Osteoblast (primary cell): ENCODE measurements around the gene NOL9. TPM values are rescaled to one million over a fixed set of nuclear protein-coding genes. Genes with fewer than 3 reads are reported as not detected.

Source experiments
- DNase-seq: peaks from one replicate; pipeline ENCODE4 v3.0.0; 2011; ENCODE audit warnings: low spot score, mixed read lengths; ENCODE audit not compliant: insufficient read length; ENCODE audit errors: missing footprints
- H2AFZ ChIP-seq: 2 replicates; pipeline ENCODE4 v1.6.0; 2011; ENCODE audit warnings: mild to moderate bottlenecking, low read length
- H3K27ac ChIP-seq: 2 replicates; pipeline ENCODE4 v1.5.1; 2011; ENCODE audit warnings: mild to moderate bottlenecking, low read depth, low read length, moderate library complexity
- H3K27me3 ChIP-seq: 2 replicates; pipeline ENCODE4 v1.6.0; 2012; ENCODE audit warnings: mild to moderate bottlenecking, control low read depth, inconsistent platforms, low read length, moderate library complexity; ENCODE audit not compliant: insufficient read depth
- H3K36me3 ChIP-seq: 2 replicates; pipeline ENCODE4 v1.5.1; 2011; ENCODE audit warnings: mild to moderate bottlenecking, low read length, control low read depth, moderate library complexity; ENCODE audit not compliant: insufficient read depth
- H3K4me1 ChIP-seq: 2 replicates; pipeline ENCODE4 v1.5.1; 2011; ENCODE audit warnings: mild to moderate bottlenecking, low read length, control low read depth, moderate library complexity; ENCODE audit not compliant: insufficient read depth
- H3K4me2 ChIP-seq: 2 replicates; pipeline ENCODE4 v1.6.0; 2011; ENCODE audit warnings: mild to moderate bottlenecking, low read length; ENCODE audit not compliant: insufficient read depth
- H3K4me3 ChIP-seq: fragments of 200-600 bp; sonication (generic); 3 replicates; pipeline ENCODE4 v1.5.1; 2012; ENCODE audit warnings: mild to moderate bottlenecking, low read length, inconsistent platforms; ENCODE audit not compliant: insufficient read depth
- H3K79me2 ChIP-seq: 2 replicates; pipeline ENCODE4 v1.6.0; 2012; ENCODE audit warnings: mild to moderate bottlenecking, low read length, control low read depth, inconsistent platforms; ENCODE audit not compliant: insufficient read depth
- H3K9me3 ChIP-seq: 2 replicates; pipeline ENCODE4 v1.5.1; 2011; ENCODE audit warnings: low read depth, low read length, control low read depth
- H4K20me1 ChIP-seq: 2 replicates; pipeline ENCODE4 v1.6.0; 2012; ENCODE audit warnings: mild to moderate bottlenecking, low read length, control low read depth; ENCODE audit not compliant: insufficient read depth
- total RNA-seq: library from RNA; depleted of rRNA; stranded (reverse); fragments of >200 nt; gene quantifications from 2 replicates; pipeline ENCODE4 v1.2.3, GENCODE V29; 2012
- TF ChIP-seq, protein P1 (sequence below): IDR thresholded peaks from 2 replicates; pipeline ENCODE4 v1.5.1; 2011; ENCODE audit warnings: mild to moderate bottlenecking, low read depth, low read length, moderate library complexity; ENCODE audit errors: extremely low read depth

NOL9 gene
- total RNA-seq, 1 donor, result 31.1 TPM

DNA sequence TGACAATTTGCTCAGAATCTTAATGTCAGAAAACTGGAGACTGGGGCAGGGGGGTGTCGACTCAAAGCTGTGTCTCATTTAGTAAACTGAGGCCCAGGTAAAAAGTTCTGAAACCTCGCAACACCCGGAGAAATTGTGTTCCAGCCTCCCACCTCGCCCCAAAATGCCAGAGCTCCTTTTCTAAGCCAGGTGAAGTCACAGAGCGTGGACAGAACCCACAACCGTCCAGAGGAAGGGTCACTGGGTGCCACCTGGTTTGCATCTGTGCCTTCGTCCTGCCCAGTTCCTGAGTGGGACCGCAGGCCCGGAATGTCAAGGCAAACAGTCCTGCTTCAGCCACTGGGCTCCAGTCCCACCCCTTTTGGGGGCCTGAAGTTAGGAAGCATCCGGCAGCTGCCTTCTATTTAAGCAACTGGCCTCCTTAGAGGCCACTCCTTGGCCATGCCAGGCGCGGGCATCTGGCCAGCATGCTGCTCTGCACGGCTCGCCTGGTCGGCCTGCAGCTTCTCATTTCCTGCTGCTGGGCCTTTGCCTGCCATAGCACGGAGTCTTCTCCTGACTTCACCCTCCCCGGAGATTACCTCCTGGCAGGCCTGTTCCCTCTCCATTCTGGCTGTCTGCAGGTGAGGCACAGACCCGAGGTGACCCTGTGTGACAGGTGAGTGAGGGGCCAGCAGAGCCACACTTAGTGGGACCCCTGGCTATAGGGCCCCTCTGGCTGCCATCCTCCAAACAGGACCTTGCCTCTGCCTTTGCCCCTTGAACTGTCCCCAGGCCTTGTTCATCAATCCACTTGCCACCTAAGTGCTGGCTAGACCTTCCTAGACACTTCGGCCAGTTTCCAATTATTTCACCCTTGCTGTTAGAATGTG lies 830 bp upstream of the NOL9 start, which contains the start of gene TAS1R1:
Gene TAS1R1, plus strand, starts transcription at position 401 of the 872 bp plus-strand sequence. Its CDS starts 67 bp downstream, at position 468.
- TF ChIP-seq, protein P1, sequence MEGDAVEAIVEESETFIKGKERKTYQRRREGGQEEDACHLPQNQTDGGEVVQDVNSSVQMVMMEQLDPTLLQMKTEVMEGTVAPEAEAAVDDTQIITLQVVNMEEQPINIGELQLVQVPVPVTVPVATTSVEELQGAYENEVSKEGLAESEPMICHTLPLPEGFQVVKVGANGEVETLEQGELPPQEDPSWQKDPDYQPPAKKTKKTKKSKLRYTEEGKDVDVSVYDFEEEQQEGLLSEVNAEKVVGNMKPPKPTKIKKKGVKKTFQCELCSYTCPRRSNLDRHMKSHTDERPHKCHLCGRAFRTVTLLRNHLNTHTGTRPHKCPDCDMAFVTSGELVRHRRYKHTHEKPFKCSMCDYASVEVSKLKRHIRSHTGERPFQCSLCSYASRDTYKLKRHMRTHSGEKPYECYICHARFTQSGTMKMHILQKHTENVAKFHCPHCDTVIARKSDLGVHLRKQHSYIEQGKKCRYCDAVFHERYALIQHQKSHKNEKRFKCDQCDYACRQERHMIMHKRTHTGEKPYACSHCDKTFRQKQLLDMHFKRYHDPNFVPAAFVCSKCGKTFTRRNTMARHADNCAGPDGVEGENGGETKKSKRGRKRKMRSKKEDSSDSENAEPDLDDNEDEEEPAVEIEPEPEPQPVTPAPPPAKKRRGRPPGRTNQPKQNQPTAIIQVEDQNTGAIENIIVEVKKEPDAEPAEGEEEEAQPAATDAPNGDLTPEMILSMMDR, result no peak
- H3K9me3 ChIP-seq, result no peaks in the 10 kb centered on the region
- H3K4me2 ChIP-seq, result peak within 1 kb of the TSS; percentile 94
- H2AFZ ChIP-seq, result peak within 1 kb of the TSS; percentile 81
- peaks cover 6% of the 10 kb centered on the region for H3K36me3 ChIP-seq
- peak within 1 kb of the TSS; percentile 70 for H3K27ac ChIP-seq
- peak within 1 kb of the TSS; percentile 97 for H3K4me3 ChIP-seq
- H3K27me3 ChIP-seq, result no peaks in the 10 kb centered on the region
- H3K79me2 ChIP-seq, result peaks cover 28% of the 10 kb centered on the region
- peaks cover 4% of the 10 kb centered on the region for H4K20me1 ChIP-seq
- DNase-seq, result peak; percentile 85
- peaks cover 15% of the 10 kb centered on the region for H3K4me1 ChIP-seq

DNA sequence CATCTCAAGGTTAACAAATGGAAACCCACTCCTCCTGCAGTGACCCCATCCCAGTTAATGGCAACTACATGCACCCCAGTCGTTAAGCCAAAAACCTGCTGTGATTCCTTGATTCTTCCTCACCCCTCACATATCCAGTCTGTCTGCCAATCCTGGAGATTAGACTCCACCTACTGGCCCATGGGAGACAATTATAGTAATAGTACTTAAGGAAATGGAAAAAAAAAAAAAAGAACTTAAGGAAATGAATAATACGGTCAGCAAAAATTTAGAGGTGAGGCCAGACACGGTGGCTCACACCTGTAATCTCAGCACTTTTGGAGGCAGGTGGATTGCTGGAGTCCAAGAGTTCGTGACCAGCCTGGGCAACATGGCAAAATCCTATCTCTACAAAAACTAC lies 7.0 kb downstream of the NOL9 start:
- no peak overlapping the region for H3K4me3 ChIP-seq
- H3K4me1 ChIP-seq, result peaks cover 8% of the 10 kb centered on the region
- H3K27me3 ChIP-seq, result no peaks in the 10 kb centered on the region
- peaks cover 52% of the 10 kb centered on the region for H3K36me3 ChIP-seq
- no peak overlapping the region for H3K27ac ChIP-seq
- no peak overlapping the region for H3K4me2 ChIP-seq
- TF ChIP-seq, protein P1, result peak; percentile 14
- H3K9me3 ChIP-seq, result no peaks in the 10 kb centered on the region
- DNase-seq, result peak; percentile 71
- peaks cover 8% of the 10 kb centered on the region for H3K79me2 ChIP-seq
- no peak overlapping the region for H2AFZ ChIP-seq
- H4K20me1 ChIP-seq, result no peaks in the 10 kb centered on the region

DNA sequence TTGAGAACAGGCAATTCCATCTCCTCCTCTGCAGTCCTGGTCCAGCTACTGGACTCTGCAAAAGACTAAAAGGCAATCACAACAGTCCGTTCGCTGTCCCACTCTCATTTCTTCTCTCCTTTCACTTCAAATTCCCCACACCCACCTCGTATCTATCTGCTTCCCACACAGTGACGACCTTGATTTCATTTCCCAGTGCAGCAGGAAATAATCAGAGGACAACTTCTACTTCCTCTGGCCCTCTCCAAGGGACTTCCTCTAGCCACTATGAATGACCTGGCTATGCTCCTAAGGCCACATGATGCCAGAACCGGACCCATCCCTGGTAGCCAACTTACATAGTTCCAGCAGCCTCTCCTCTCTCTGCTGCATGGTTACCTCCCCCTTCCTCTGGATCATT lies 8.0 kb downstream of the NOL9 start:
- DNase-seq, result no peak
- H2AFZ ChIP-seq, result no peak overlapping the region
- H4K20me1 ChIP-seq, result no peaks in the 10 kb centered on the region
- H3K36me3 ChIP-seq, result peaks cover 58% of the 10 kb centered on the region
- no peak overlapping the region for H3K27ac ChIP-seq
- no peaks in the 10 kb centered on the region for H3K27me3 ChIP-seq
- no peaks in the 10 kb centered on the region for H3K9me3 ChIP-seq
- no peak overlapping the region for H3K4me2 ChIP-seq
- TF ChIP-seq, protein P1, result no peak
- H3K79me2 ChIP-seq, result peaks cover 5% of the 10 kb centered on the region
- peaks cover 8% of the 10 kb centered on the region for H3K4me1 ChIP-seq
- no peak overlapping the region for H3K4me3 ChIP-seq
